Stimulated activated CD8-positive, alpha-beta memory T cell treated with anti-CD3 and anti-CD28 coated beads, Interleukin-12 subunit alpha, Interleukin-12 subunit beta, amount 100 ng/mL, for 24 hours (primary cell): ENCODE measurements around the gene SPTLC2.
"Not testable (repeated sequence)": the region's sequence is repeated elsewhere in the genome, so short reads cannot be mapped to it uniquely, and the experiment has no call there.

Source experiments
- DNase-seq: peaks from one replicate; pipeline ENCODE4 v3.0.0-alpha.2; 2020; ENCODE audit errors: extremely low read depth

The SPTLC2 gene

GRCh38 chr14:77547512-77548180 is 68.8 kb downstream of the SPTLC2 start:
- no peak for DNase-seq

- not testable (repeated sequence) for DNase-seq
These were observed 71.3 kb downstream of the SPTLC2 start for GRCh38 chr14:77545171-77545570.

GRCh38 chr14:77544571-77544970 is 71.9 kb downstream of the SPTLC2 start:
- no peak for DNase-seq

- DNase-seq: no peak
These were observed 72.7 kb downstream of the SPTLC2 start for GRCh38 chr14:77543637-77544334.

GRCh38 chr14:77543240-77543551 is 73.2 kb downstream of the SPTLC2 start:
- no peak for DNase-seq

GRCh38 chr14:77542421-77543239 is 73.8 kb downstream of the SPTLC2 start:
- DNase-seq: no peak

GRCh38 chr14:77541905-77542304 is 74.5 kb downstream of the SPTLC2 start:
- no peak for DNase-seq

GRCh38 chr14:77536951-77537350 is 79.5 kb downstream of the SPTLC2 start:
- not testable (repeated sequence) for DNase-seq

- DNase-seq: no peak
These were observed 85.4 kb downstream of the SPTLC2 start for GRCh38 chr14:77531071-77531470.

GRCh38 chr14:77529963-77530362 is 86.5 kb downstream of the SPTLC2 start:
- DNase-seq: no peak

GRCh38 chr14:77529213-77529612 is 87.2 kb downstream of the SPTLC2 start:
- no peak for DNase-seq

- DNase-seq: not testable (repeated sequence)
These were observed 87.7 kb downstream of the SPTLC2 start for GRCh38 chr14:77528701-77529100.

- DNase-seq: no peak
These were observed 90.2 kb downstream of the SPTLC2 start for GRCh38 chr14:77526266-77526665.

GRCh38 chr14:77524536-77524935 is 91.9 kb downstream of the SPTLC2 start:
- DNase-seq: no peak

- DNase-seq: no peak
These were observed 93.3 kb downstream of the SPTLC2 start for GRCh38 chr14:77523109-77523508.

- DNase-seq: no peak
These were observed 95.9 kb downstream of the SPTLC2 start for GRCh38 chr14:77520555-77520954.

- DNase-seq: no peak
These were observed 100.3 kb downstream of the SPTLC2 start for GRCh38 chr14:77516126-77516525.

- DNase-seq: no peak
These were observed 104.8 kb downstream of the SPTLC2 start for GRCh38 chr14:77511486-77512162.

- DNase-seq: no peak
These were observed 107.1 kb downstream of the SPTLC2 start for GRCh38 chr14:77509366-77509765.

- DNase-seq: no peak
These were observed 107.6 kb downstream of the SPTLC2 start for GRCh38 chr14:77508876-77509275.

- DNase-seq: no peak
These were observed 108.2 kb downstream of the SPTLC2 start for GRCh38 chr14:77508249-77508648.

- DNase-seq: no peak
These were observed 108.7 kb downstream of the SPTLC2 start for GRCh38 chr14:77507762-77508161.
